ENCODE measurements around the gene DDHD1. TPM values are rescaled to one million over a fixed set of nuclear protein-coding genes. Genes with fewer than 3 reads are reported as not detected.

The DDHD1 gene
- total RNA-seq, 4 donors from 2014 or later: 26.1 to 35.7 (median 27.0) TPM

GRCh38 chr14:53108292-53109104 lies 44.6 kb downstream of the DDHD1 start:
- TF ChIP-seq CTCF (IDR thresholded peaks at IDR 0.05; ENCODE audit: low read depth): no peak

- TF ChIP-seq CTCF (IDR thresholded peaks at IDR 0.05; ENCODE audit: low read depth): no peak
These were observed 46.4 kb downstream of the DDHD1 start for GRCh38 chr14:53106768-53107167.

- no peak for TF ChIP-seq CTCF (IDR thresholded peaks at IDR 0.05; ENCODE audit: low read depth)
These were observed 49.3 kb downstream of the DDHD1 start for GRCh38 chr14:53103636-53104340.

GRCh38 chr14:53093206-53093605 lies 59.9 kb downstream of the DDHD1 start:
- no peak for TF ChIP-seq CTCF (IDR thresholded peaks at IDR 0.05; ENCODE audit: low read depth)

- TF ChIP-seq CTCF (IDR thresholded peaks at IDR 0.05; ENCODE audit: low read depth): no peak
These were observed 62.3 kb downstream of the DDHD1 start for GRCh38 chr14:53090853-53091252.

GRCh38 chr14:53064475-53064874 lies 88.6 kb downstream of the DDHD1 start:
- no peak for TF ChIP-seq CTCF (IDR thresholded peaks at IDR 0.05; ENCODE audit: low read depth)

- TF ChIP-seq CTCF (IDR thresholded peaks at IDR 0.05; ENCODE audit: low read depth): no peak
These were observed 90.3 kb downstream of the DDHD1 start for GRCh38 chr14:53062856-53063255.
